HEK293 (cell line): Measurements from ENCODE around the gene KSR1.

Experiments used
- CTCF ChIA-PET: fragments of 350-600 bp; formaldehyde crosslinking; extraction: SDS; loops from one replicate; lab custom pipeline; 2021; ENCODE audit warnings: antibody characterized with exemption; lab: Yijun Ruan, JAX
- POLR2A ChIA-PET: fragments of 300-600 bp; formaldehyde crosslinking; extraction: SDS; loops from one replicate; lab custom pipeline; 2020; ENCODE audit warnings: antibody characterized with exemption, inconsistent platforms; lab: Yijun Ruan, JAX
- H3K27ac ChIP-seq: fragments of 200-500 bp; sonication (Bioruptor generic); 2 replicates; pipeline ENCODE4 v1.5.1; 2014; ENCODE audit warnings: low read depth, low read length, control low read depth, inconsistent platforms; ENCODE audit errors: extremely low read depth
- H3K36me3 ChIP-seq, 2 experiments: fragments of 200-500 bp in 1 of 2; sonication (Bioruptor generic) in 1 of 2; 1 replicate in 1 of 2; 2 replicates in 1 of 2; pipeline ENCODE4 v1.5.1; 2014 to 2017; ENCODE audit warnings: inconsistent platforms in 2 of 2, low read length in 2 of 2; ENCODE audit not compliant: control insufficient read depth in 2 of 2, insufficient read depth in 1 of 2
- H3K4me1 ChIP-seq: fragments of 200-500 bp; sonication (Bioruptor generic); 2 replicates; pipeline ENCODE4 v1.5.1; 2014; ENCODE audit warnings: mild to moderate bottlenecking, low read length, inconsistent platforms; ENCODE audit not compliant: control insufficient read depth, insufficient read depth
- H3K4me3 ChIP-seq: 2 replicates; pipeline ENCODE4 v1.5.1; 2011; ENCODE audit warnings: low read depth, mild to moderate bottlenecking, control low read depth, low read length, moderate library complexity
- H3K9me3 ChIP-seq: fragments of 200-500 bp; sonication (Bioruptor generic); 2 replicates; pipeline ENCODE4 v1.5.1; 2014; ENCODE audit warnings: low read depth, low read length, inconsistent platforms; ENCODE audit not compliant: control insufficient read depth, insufficient read depth
- BCL11B ChIP-seq: fragments of 450-650 bp; formaldehyde crosslinking; IDR thresholded peaks from 2 replicates; pipeline ENCODE4 v1.5.1; 2016; ENCODE audit warnings: low read depth, missing biosample characterization, missing genetic modification characterization
- GLIS1 ChIP-seq: fragments of 450-650 bp; formaldehyde crosslinking; IDR thresholded peaks from 2 replicates; pipeline ENCODE4 v1.5.1; 2016; ENCODE audit warnings: missing biosample characterization, missing genetic modification characterization
- GLIS2 ChIP-seq: fragments of 450-650 bp; formaldehyde crosslinking; IDR thresholded peaks from 2 replicates; pipeline ENCODE4 v1.5.1; 2016; ENCODE audit warnings: missing biosample characterization, missing genetic modification characterization
- MYNN ChIP-seq: fragments of 450-650 bp; formaldehyde crosslinking; IDR thresholded peaks from 2 replicates; pipeline ENCODE4 v1.5.1; 2016; ENCODE audit warnings: missing biosample characterization, missing genetic modification characterization, borderline replicate concordance
- PRDM10 ChIP-seq: fragments of 450-650 bp; formaldehyde crosslinking; IDR thresholded peaks from 2 replicates; pipeline ENCODE4 v1.5.1; 2016; ENCODE audit warnings: missing biosample characterization, missing genetic modification characterization
- SP2 ChIP-seq: fragments of 450-650 bp; formaldehyde crosslinking; IDR thresholded peaks from 2 replicates; pipeline ENCODE4 v1.5.1; 2016; ENCODE audit warnings: missing biosample characterization, missing genetic modification characterization
- ZBTB20 ChIP-seq: fragments of 450-650 bp; formaldehyde crosslinking; IDR thresholded peaks from 2 replicates; pipeline ENCODE4 v1.5.1; 2016; ENCODE audit warnings: missing biosample characterization, missing genetic modification characterization
- ZNF324 ChIP-seq: fragments of 450-650 bp; formaldehyde crosslinking; IDR thresholded peaks from 2 replicates; pipeline ENCODE4 v1.5.1; 2016; ENCODE audit warnings: missing biosample characterization, missing genetic modification characterization
- ZNF335 ChIP-seq: fragments of 450-650 bp; formaldehyde crosslinking; conservative IDR thresholded peaks from 2 replicates; pipeline ENCODE4 v1.5.1; 2016; ENCODE audit warnings: missing biosample characterization, missing genetic modification characterization
- ZNF660 ChIP-seq: fragments of 450-650 bp; IDR thresholded peaks from 2 replicates; pipeline ENCODE4 v1.5.1; 2018; ENCODE audit warnings: missing biosample characterization, mild to moderate bottlenecking, missing genetic modification characterization
- ZNF792 ChIP-seq: fragments of 450-650 bp; formaldehyde crosslinking; IDR thresholded peaks from 2 replicates; pipeline ENCODE4 v1.5.1; 2016; ENCODE audit warnings: missing biosample characterization, missing genetic modification characterization
- ZSCAN30 ChIP-seq: fragments of 450-650 bp; IDR thresholded peaks from 2 replicates; pipeline ENCODE4 v1.5.1; 2018; ENCODE audit warnings: missing biosample characterization, mild to moderate bottlenecking, missing genetic modification characterization, moderate library complexity
- TF ChIP-seq, protein P1 (sequence below): fragments of 450-650 bp; formaldehyde crosslinking; IDR thresholded peaks from 2 replicates; pipeline ENCODE4 v1.5.1; 2016; ENCODE audit warnings: missing biosample characterization, missing genetic modification characterization
- TF ChIP-seq, protein P2 (sequence below): fragments of 450-650 bp; formaldehyde crosslinking; IDR thresholded peaks from 2 replicates; pipeline ENCODE4 v1.5.1; 2017; ENCODE audit warnings: missing biosample characterization, mild to moderate bottlenecking, missing genetic modification characterization, moderate library complexity
- TF ChIP-seq, protein P3 (sequence below): fragments of 450-650 bp; formaldehyde crosslinking; IDR thresholded peaks from 2 replicates; pipeline ENCODE4 v1.5.1; 2016; ENCODE audit warnings: missing biosample characterization, missing genetic modification characterization, borderline replicate concordance

KSR1 gene

DNA sequence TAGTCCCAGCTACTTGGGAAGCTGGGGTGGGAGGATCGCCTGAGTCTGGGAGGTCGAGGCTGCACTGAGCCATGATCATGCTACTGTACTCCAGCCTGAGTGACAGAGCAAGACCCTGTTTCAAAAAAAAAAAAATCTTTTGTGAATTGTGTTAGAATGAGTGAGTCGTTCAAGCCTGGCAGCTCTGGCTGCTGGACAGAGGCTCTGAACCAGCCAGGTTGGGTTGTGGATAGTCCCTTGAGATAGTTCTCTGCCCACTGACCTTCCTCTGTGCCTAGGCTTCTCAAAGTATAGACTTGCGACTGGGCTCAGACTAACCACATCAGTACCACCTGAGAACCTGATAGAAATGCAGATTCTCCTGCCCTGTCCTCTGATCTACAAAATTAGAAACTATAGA, 2.2 kb upstream of the KSR1 start:
- Histone ChIP-seq H3K9me3 (no peaks in the 10 kb centered on the region), H3K4me1 (peaks cover 7% of the 10 kb centered on the region), H3K4me3 (no peak overlapping the region)
- CTCF ChIA-PET = interaction anchor here (0.6 to 3.6 kb wide), 4 partner anchors 74 to 209 kb away, joined by 3 to 49 read pairs (median 4); no protein-coding TSS in a partner anchor
- no peak for TF ChIP-seq ZNF660 (tag by site-specific recombination)
- TF ChIP-seq, protein P1, sequence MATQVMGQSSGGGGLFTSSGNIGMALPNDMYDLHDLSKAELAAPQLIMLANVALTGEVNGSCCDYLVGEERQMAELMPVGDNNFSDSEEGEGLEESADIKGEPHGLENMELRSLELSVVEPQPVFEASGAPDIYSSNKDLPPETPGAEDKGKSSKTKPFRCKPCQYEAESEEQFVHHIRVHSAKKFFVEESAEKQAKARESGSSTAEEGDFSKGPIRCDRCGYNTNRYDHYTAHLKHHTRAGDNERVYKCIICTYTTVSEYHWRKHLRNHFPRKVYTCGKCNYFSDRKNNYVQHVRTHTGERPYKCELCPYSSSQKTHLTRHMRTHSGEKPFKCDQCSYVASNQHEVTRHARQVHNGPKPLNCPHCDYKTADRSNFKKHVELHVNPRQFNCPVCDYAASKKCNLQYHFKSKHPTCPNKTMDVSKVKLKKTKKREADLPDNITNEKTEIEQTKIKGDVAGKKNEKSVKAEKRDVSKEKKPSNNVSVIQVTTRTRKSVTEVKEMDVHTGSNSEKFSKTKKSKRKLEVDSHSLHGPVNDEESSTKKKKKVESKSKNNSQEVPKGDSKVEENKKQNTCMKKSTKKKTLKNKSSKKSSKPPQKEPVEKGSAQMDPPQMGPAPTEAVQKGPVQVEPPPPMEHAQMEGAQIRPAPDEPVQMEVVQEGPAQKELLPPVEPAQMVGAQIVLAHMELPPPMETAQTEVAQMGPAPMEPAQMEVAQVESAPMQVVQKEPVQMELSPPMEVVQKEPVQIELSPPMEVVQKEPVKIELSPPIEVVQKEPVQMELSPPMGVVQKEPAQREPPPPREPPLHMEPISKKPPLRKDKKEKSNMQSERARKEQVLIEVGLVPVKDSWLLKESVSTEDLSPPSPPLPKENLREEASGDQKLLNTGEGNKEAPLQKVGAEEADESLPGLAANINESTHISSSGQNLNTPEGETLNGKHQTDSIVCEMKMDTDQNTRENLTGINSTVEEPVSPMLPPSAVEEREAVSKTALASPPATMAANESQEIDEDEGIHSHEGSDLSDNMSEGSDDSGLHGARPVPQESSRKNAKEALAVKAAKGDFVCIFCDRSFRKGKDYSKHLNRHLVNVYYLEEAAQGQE (tag by site-specific recombination) = peak; percentile 78; the same call in 1 of the 2 replicates
- TF ChIP-seq, all 188 proteins: peak for 1
- H3K27ac ChIP-seq = no peak overlapping the region
- H3K36me3 ChIP-seq = no peaks in the 10 kb centered on the region
- POLR2A ChIA-PET = no interaction called here

- Histone ChIP-seq H3K4me1 (peaks cover 8% of the 10 kb centered on the region), H3K4me3 (no peak overlapping the region; the same call in 1 of the 2 replicates)
- ChIA-PET POLR2A (interaction anchor here (0.6 to 1.9 kb wide), 12 partner anchors 9 to 161 kb away, joined by 3 to 13 read pairs (median 4); partner anchors contain the start of gene WSB1), CTCF (interaction anchor here (0.6 to 3.6 kb wide), 16 partner anchors 9 to 219 kb away, joined by 3 to 49 read pairs (median 4); no protein-coding TSS in a partner anchor)
- TF ChIP-seq ZNF792 (tag by site-specific recombination) = no peak
- TF ChIP-seq ZNF324 (tag by site-specific recombination) = no peak
- TF ChIP-seq ZNF335 (tag by site-specific recombination) = peak; percentile 84; the same call in 1 of the 2 replicates
- peak; percentile 39; the same call in 1 of the 2 replicates for TF ChIP-seq MYNN
- no peak for TF ChIP-seq ZSCAN30 (tag by site-specific recombination)
- TF ChIP-seq, all 188 proteins: peak for 2
- Histone ChIP-seq H3K27ac (peak overlapping the region; percentile 54), H3K36me3 (no peaks in the 10 kb centered on the region), H3K9me3 (no peaks in the 10 kb centered on the region)
These were observed 873 bp upstream of the KSR1 start for GRCh38 chr17:27455236-27455913.

DNA sequence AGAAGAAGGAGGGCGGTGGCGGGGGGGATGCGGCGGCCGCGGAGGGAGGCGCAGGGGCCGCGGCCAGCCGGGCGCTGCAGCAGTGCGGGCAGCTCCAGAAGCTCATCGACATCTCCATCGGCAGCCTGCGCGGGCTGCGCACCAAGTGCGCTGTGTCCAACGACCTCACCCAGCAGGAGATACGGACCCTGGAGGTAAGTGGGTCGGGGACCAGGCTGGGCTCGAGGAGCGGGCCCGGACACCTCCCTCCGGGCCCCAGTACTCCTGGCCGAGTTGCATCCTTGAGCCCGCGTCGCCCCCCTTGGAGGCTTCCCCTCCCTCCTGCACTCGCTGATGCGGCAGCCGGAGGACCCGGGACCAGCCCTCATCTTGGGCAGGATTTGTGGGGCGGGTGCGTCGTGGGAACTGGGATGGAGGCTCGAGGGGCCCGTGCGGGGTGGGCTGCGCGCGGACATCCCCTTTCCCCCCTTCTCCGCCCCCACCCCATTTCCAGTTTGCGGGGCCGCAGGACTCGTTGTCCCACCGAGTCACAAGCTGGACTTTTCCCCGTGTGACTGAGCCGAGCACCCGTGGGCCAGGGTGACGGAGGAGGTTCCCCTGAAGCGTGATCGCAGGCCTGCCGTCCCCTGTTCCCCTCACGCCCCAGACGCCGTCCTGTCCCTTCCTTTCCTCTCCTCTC, 572 bp downstream of the KSR1 start:
- Histone ChIP-seq H3K4me3 (peak overlapping the region; percentile 70), H3K36me3 (no peaks in the 10 kb centered on the region), H3K4me1 (peaks cover 15% of the 10 kb centered on the region), H3K27ac (peak overlapping the region; percentile 54; the same call in 1 of the 2 replicates), H3K9me3 (no peaks in the 10 kb centered on the region)
- POLR2A ChIA-PET = interaction anchor here (0.9 to 1.9 kb wide), 7 partner anchors 10 to 139 kb away, joined by 3 to 13 read pairs (median 5); no protein-coding TSS in a partner anchor
- CTCF ChIA-PET = interaction anchor here (0.8 to 5.9 kb wide), 13 partner anchors 14 to 220 kb away, joined by 3 to 49 read pairs (median 4); no protein-coding TSS in a partner anchor
- 0 out of 2 replicates have a peak, but pooled peaks have one; percentile 14 for TF ChIP-seq GLIS1
- peak; percentile 14 for TF ChIP-seq ZNF335 (tag by site-specific recombination)
- TF ChIP-seq BCL11B (tag by site-specific recombination) = no peak
- TF ChIP-seq, protein P2, sequence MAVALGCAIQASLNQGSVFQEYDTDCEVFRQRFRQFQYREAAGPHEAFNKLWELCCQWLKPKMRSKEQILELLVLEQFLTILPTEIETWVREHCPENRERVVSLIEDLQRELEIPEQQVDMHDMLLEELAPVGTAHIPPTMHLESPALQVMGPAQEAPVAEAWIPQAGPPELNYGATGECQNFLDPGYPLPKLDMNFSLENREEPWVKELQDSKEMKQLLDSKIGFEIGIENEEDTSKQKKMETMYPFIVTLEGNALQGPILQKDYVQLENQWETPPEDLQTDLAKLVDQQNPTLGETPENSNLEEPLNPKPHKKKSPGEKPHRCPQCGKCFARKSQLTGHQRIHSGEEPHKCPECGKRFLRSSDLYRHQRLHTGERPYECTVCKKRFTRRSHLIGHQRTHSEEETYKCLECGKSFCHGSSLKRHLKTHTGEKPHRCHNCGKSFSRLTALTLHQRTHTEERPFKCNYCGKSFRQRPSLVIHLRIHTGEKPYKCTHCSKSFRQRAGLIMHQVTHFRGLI (tag by site-specific recombination) = peak; percentile 85
- TF ChIP-seq, protein P3, sequence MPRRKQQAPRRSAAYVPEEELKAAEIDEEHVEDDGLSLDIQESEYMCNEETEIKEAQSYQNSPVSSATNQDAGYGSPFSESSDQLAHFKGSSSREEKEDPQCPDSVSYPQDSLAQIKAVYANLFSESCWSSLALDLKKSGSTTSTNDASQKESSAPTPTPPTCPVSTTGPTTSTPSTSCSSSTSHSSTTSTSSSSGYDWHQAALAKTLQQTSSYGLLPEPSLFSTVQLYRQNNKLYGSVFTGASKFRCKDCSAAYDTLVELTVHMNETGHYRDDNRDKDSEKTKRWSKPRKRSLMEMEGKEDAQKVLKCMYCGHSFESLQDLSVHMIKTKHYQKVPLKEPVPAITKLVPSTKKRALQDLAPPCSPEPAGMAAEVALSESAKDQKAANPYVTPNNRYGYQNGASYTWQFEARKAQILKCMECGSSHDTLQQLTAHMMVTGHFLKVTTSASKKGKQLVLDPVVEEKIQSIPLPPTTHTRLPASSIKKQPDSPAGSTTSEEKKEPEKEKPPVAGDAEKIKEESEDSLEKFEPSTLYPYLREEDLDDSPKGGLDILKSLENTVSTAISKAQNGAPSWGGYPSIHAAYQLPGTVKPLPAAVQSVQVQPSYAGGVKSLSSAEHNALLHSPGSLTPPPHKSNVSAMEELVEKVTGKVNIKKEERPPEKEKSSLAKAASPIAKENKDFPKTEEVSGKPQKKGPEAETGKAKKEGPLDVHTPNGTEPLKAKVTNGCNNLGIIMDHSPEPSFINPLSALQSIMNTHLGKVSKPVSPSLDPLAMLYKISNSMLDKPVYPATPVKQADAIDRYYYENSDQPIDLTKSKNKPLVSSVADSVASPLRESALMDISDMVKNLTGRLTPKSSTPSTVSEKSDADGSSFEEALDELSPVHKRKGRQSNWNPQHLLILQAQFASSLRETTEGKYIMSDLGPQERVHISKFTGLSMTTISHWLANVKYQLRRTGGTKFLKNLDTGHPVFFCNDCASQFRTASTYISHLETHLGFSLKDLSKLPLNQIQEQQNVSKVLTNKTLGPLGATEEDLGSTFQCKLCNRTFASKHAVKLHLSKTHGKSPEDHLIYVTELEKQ (tag by site-specific recombination) = no peak
- peak; percentile 69; the same call in 1 of the 2 replicates for TF ChIP-seq GLIS2 (tag by site-specific recombination)
- peak; percentile 49 for TF ChIP-seq SP2 (tag by site-specific recombination)
- peak; percentile 53 for TF ChIP-seq PRDM10 (tag by site-specific recombination)
- 0 out of 2 replicates have a peak, but pooled peaks have one; percentile 56 for TF ChIP-seq ZBTB20 (tag by site-specific recombination)
